Measurements from ENCODE around the gene SEMA3C. TPM values are rescaled to one million over a fixed set of nuclear protein-coding genes. Genes with fewer than 3 reads are reported as not detected.

The SEMA3C gene
- total RNA-seq, 1 donor from 2014 or later = 0.26 TPM

GRCh38 chr7:80785961-80786536 is 132.8 kb downstream of the SEMA3C start:
- H3K4me3 Mint-ChIP-seq (ENCODE audit: unreplicated experiment) = no peak overlapping the region
- no peak overlapping the region for H3K27ac Mint-ChIP-seq (ENCODE audit: unreplicated experiment)

GRCh38 chr7:80785276-80785675 is 133.6 kb downstream of the SEMA3C start:
- H3K9me3 Mint-ChIP-seq (ENCODE audit: unreplicated experiment) = no peaks in the 10 kb centered on the region
- no peak overlapping the region for H3K4me3 Mint-ChIP-seq (ENCODE audit: unreplicated experiment)
- DNase-seq (ENCODE audit: low spot score) = no peak
- H3K4me1 Mint-ChIP-seq (ENCODE audit: unreplicated experiment) = no peaks in the 10 kb centered on the region
- no peaks in the 10 kb centered on the region for H3K36me3 Mint-ChIP-seq (ENCODE audit: low read depth, unreplicated experiment)
- no peak overlapping the region for H3K27ac Mint-ChIP-seq (ENCODE audit: unreplicated experiment)
- H3K27me3 Mint-ChIP-seq (ENCODE audit: unreplicated experiment) = no peaks in the 10 kb centered on the region
- no peak for TF ChIP-seq CTCF (IDR thresholded peaks at IDR 0.05; ENCODE audit: unreplicated experiment)

More at GRCh38 chr7:80785961-80786536, 132.8 kb downstream of the SEMA3C start:
- Mint-ChIP-seq H3K9me3 (ENCODE audit: unreplicated experiment) (no peaks in the 10 kb centered on the region), H3K36me3 (ENCODE audit: low read depth, unreplicated experiment) (no peaks in the 10 kb centered on the region), H3K27me3 (ENCODE audit: unreplicated experiment) (no peaks in the 10 kb centered on the region), H3K4me1 (ENCODE audit: unreplicated experiment) (no peaks in the 10 kb centered on the region)
- DNase-seq (ENCODE audit: low spot score) = no peak
- TF ChIP-seq CTCF (IDR thresholded peaks at IDR 0.05; ENCODE audit: unreplicated experiment) = no peak

DNA sequence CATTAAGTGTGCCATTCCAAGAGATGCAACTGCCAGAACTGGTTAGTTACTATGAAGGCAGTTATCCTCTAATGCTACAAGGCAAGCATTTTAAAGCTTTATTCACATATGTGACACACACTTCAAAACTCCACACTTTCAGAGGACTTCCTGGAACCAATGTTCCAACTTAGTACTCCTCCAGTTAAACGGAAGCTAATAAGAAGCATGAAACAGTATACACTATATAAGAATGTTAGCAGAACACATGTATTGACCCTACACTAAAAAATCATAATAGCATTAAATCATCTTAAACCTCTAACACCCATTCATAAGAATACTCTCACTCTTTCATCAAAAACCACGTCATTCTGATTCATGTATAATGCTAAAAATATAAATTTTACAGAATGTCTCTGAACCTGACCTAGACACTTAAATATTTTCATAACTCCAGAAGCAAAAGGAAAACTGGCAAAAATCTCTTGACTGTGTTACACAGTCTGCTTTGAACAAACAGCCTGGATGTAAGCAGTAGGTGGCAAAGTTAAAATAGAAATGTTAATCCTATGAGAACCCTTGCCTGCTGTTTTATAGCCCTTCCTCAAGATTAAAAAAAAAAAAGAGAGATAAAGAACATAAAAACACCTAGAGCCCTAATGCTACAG is 135.0 kb downstream of the SEMA3C start:
- Mint-ChIP-seq H3K4me1 (ENCODE audit: unreplicated experiment) (no peaks in the 10 kb centered on the region), H3K9me3 (ENCODE audit: unreplicated experiment) (no peaks in the 10 kb centered on the region), H3K36me3 (ENCODE audit: low read depth, unreplicated experiment) (no peaks in the 10 kb centered on the region), H3K27me3 (ENCODE audit: unreplicated experiment) (no peaks in the 10 kb centered on the region), H3K4me3 (ENCODE audit: unreplicated experiment) (no peak overlapping the region), H3K27ac (ENCODE audit: unreplicated experiment) (no peak overlapping the region)
- no peak for TF ChIP-seq CTCF (IDR thresholded peaks at IDR 0.05; ENCODE audit: unreplicated experiment)
- no peak for DNase-seq (ENCODE audit: low spot score)

GRCh38 chr7:80783186-80783677 is 135.6 kb downstream of the SEMA3C start:
- no peak for TF ChIP-seq CTCF (IDR thresholded peaks at IDR 0.05; ENCODE audit: unreplicated experiment)
- Mint-ChIP-seq H3K4me3 (ENCODE audit: unreplicated experiment) (no peak overlapping the region), H3K4me1 (ENCODE audit: unreplicated experiment) (no peaks in the 10 kb centered on the region), H3K27ac (ENCODE audit: unreplicated experiment) (no peak overlapping the region), H3K9me3 (ENCODE audit: unreplicated experiment) (no peaks in the 10 kb centered on the region), H3K27me3 (ENCODE audit: unreplicated experiment) (no peaks in the 10 kb centered on the region), H3K36me3 (ENCODE audit: low read depth, unreplicated experiment) (no peaks in the 10 kb centered on the region)
- DNase-seq (ENCODE audit: low spot score) = no peak

GRCh38 chr7:80781561-80781979 is 137.3 kb downstream of the SEMA3C start:
- H3K36me3 Mint-ChIP-seq (ENCODE audit: low read depth, unreplicated experiment) = no peaks in the 10 kb centered on the region
- TF ChIP-seq CTCF (IDR thresholded peaks at IDR 0.05; ENCODE audit: unreplicated experiment) = no peak
- H3K4me1 Mint-ChIP-seq (ENCODE audit: unreplicated experiment) = no peaks in the 10 kb centered on the region
- no peaks in the 10 kb centered on the region for H3K9me3 Mint-ChIP-seq (ENCODE audit: unreplicated experiment)
- DNase-seq (ENCODE audit: low spot score) = no peak
- no peaks in the 10 kb centered on the region for H3K27me3 Mint-ChIP-seq (ENCODE audit: unreplicated experiment)
- H3K27ac Mint-ChIP-seq (ENCODE audit: unreplicated experiment) = no peak overlapping the region
- H3K4me3 Mint-ChIP-seq (ENCODE audit: unreplicated experiment) = no peak overlapping the region
